OCI-LY7 (cell line): ENCODE data around the gene TMEM135. TPM values are rescaled to one million over a fixed set of nuclear protein-coding genes. Genes with fewer than 3 reads are reported as not detected.

Experiments used
- BruUV-seq: library from RNA; stranded (reverse); fragments of 400-500 nt; replicated peaks from 2 replicates; lab custom pipeline; 2021; lab: Mats Ljungman, UMichigan
- CTCF ChIA-PET: fragments of 300-600 bp; sonication (Branson Sonifier 250); formaldehyde crosslinking; loops from one replicate; lab custom pipeline; 2022; ENCODE audit warnings: antibody characterized with exemption; ENCODE audit not compliant: unreplicated experiment; lab: Charles Lee
- POLR2A ChIA-PET: fragments of 300-600 bp; sonication (Branson Sonifier 250); formaldehyde crosslinking; loops from one replicate; lab custom pipeline; 2022; ENCODE audit warnings: antibody characterized with exemption; lab: Charles Lee
- DNase-seq: peaks from one replicate; pipeline ENCODE4 v3.0.0-alpha.2; 2015; ENCODE audit warnings: low spot score
- H2AFZ ChIP-seq: fragments of 200-600 bp; sonication (generic), shearing (Covaris generic); 2 replicates; pipeline ENCODE4 v1.6.1; 2014; ENCODE audit warnings: mild to moderate bottlenecking, antibody characterized with exemption, low read length, moderate library complexity
- H3K27ac ChIP-seq: fragments of 200-600 bp; sonication (generic); 2 replicates; pipeline ENCODE4 v1.5.1; 2014; ENCODE audit warnings: mixed run types, low read depth, mild to moderate bottlenecking, moderate library complexity, low read length, inconsistent platforms; ENCODE audit not compliant: poor library complexity, severe bottlenecking
- H3K36me3 ChIP-seq: fragments of 200-600 bp; sonication (generic); 2 replicates; pipeline ENCODE4 v1.6.1; 2014; ENCODE audit warnings: mild to moderate bottlenecking, antibody characterized with exemption, low read length, moderate library complexity, mixed read lengths; ENCODE audit not compliant: insufficient read depth
- H3K4me1 ChIP-seq: fragments of 200-600 bp; sonication (generic); 2 replicates; pipeline ENCODE4 v1.5.1; 2014; ENCODE audit warnings: mild to moderate bottlenecking, low read length; ENCODE audit not compliant: insufficient read depth, poor library complexity, severe bottlenecking
- H3K4me2 ChIP-seq: fragments of 200-600 bp; sonication (generic); 2 replicates; pipeline ENCODE4 v1.6.1; 2014; ENCODE audit warnings: mild to moderate bottlenecking, low read length
- H3K4me3 ChIP-seq: fragments of 200-600 bp; sonication (generic); 2 replicates; pipeline ENCODE4 v1.5.1; 2014; ENCODE audit warnings: mild to moderate bottlenecking, low read depth, low read length; ENCODE audit not compliant: poor library complexity, severe bottlenecking
- H3K79me2 ChIP-seq: fragments of 200-600 bp; sonication (generic); 2 replicates; pipeline ENCODE4 v1.6.1; 2016; ENCODE audit warnings: low read depth, mild to moderate bottlenecking, low read length, moderate library complexity, mixed read lengths; ENCODE audit not compliant: insufficient read depth
- H3K9me2 ChIP-seq: fragments of 200-600 bp; sonication (generic); 2 replicates; pipeline ENCODE4 v1.6.1; 2016; ENCODE audit warnings: mild to moderate bottlenecking, low read length, mixed read lengths; ENCODE audit not compliant: insufficient read depth
- H3K9me3 ChIP-seq: fragments of 200-600 bp; sonication (generic); 2 replicates; pipeline ENCODE4 v1.6.1; 2014; ENCODE audit warnings: mild to moderate bottlenecking, mixed run types, low read length, mixed read lengths
- H4K20me1 ChIP-seq: fragments of 200-600 bp; sonication (generic); 2 replicates; pipeline ENCODE4 v1.6.1; 2014; ENCODE audit warnings: mild to moderate bottlenecking, antibody characterized with exemption, low read length, moderate library complexity, mixed read lengths; ENCODE audit not compliant: insufficient read depth
- EZH2phosphoT487 ChIP-seq: fragments of 200-600 bp; sonication (generic); IDR thresholded peaks from 2 replicates; pipeline ENCODE4 v1.6.1; 2018; ENCODE audit warnings: low read depth, borderline replicate concordance, mild to moderate bottlenecking, mixed run types, antibody characterized with exemption, low read length, moderate library complexity, mixed read lengths
- intact Hi-C: fragments of 100-400 bp; cut with micrococcal nuclease; formaldehyde crosslinking; loops from one replicate; pipeline ENCODE4 v1.10.0; 2022; ENCODE audit not compliant: unreplicated experiment
- total RNA-seq, 2 experiments: library from RNA; depleted of rRNA in 1 of 2; stranded (reverse); fragments of >200 nt in 1 of 2; shearing (Covaris generic) in 1 of 2; gene quantifications; 2 replicates each; pipeline ENCODE4 v1.2.3, GENCODE V29; 2014 to 2022
- TF ChIP-seq, protein P1 (sequence below): fragments of 200-600 bp; sonication (generic); conservative IDR thresholded peaks from 2 replicates; pipeline ENCODE4 v1.5.1; 2014; ENCODE audit warnings: mild to moderate bottlenecking, antibody characterized with exemption, low read length, moderate library complexity, mixed read lengths

TMEM135 gene
- total RNA-seq, 2 experiments from 2014 or later = 14.5 to 56.4 TPM

DNA sequence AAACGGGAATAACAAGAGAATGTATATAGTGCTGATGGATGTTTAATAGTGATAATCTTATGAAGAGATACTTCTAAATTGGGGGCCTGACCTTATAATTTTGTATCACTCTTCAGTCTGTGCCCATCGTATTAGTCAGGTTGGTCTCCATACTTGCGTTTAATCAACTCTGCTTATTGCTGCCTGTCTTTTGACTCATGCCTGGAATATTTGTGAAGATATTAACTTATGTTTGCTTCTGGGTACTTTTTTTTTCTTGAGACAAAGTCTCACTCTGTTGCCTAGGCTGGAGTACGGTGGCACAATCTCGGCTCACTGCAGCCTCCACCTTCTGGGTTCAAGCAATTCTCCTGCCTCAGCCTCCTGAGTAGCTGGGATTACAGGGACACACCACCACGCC lies 24.0 kb downstream of the TMEM135 start:
- POLR2A ChIA-PET = no interaction called here
- Histone ChIP-seq H3K4me2 (no peak overlapping the region), H3K4me3 (no peak overlapping the region), H4K20me1 (0 out of 2 replicates have a peak, but pooled peaks cover 6% of the 10 kb centered on the region), H3K4me1 (no peaks in the 10 kb centered on the region), H3K9me2 (no peaks in the 10 kb centered on the region), H3K9me3 (no peaks in the 10 kb centered on the region), H3K79me2 (peaks cover 11% of the 10 kb centered on the region; the same call in 1 of the 2 replicates), H3K36me3 (no peaks in the 10 kb centered on the region; the same call in 1 of the 2 replicates), H3K27ac (no peak overlapping the region), H2AFZ (no peak overlapping the region)
- no peak for DNase-seq
- intact Hi-C loops = no loop called here
- no peak for TF ChIP-seq EZH2phosphoT487
- TF ChIP-seq, protein P1, sequence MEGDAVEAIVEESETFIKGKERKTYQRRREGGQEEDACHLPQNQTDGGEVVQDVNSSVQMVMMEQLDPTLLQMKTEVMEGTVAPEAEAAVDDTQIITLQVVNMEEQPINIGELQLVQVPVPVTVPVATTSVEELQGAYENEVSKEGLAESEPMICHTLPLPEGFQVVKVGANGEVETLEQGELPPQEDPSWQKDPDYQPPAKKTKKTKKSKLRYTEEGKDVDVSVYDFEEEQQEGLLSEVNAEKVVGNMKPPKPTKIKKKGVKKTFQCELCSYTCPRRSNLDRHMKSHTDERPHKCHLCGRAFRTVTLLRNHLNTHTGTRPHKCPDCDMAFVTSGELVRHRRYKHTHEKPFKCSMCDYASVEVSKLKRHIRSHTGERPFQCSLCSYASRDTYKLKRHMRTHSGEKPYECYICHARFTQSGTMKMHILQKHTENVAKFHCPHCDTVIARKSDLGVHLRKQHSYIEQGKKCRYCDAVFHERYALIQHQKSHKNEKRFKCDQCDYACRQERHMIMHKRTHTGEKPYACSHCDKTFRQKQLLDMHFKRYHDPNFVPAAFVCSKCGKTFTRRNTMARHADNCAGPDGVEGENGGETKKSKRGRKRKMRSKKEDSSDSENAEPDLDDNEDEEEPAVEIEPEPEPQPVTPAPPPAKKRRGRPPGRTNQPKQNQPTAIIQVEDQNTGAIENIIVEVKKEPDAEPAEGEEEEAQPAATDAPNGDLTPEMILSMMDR = no peak
- BruUV-seq = no TSS peak
- CTCF ChIA-PET = no interaction called here

DNA sequence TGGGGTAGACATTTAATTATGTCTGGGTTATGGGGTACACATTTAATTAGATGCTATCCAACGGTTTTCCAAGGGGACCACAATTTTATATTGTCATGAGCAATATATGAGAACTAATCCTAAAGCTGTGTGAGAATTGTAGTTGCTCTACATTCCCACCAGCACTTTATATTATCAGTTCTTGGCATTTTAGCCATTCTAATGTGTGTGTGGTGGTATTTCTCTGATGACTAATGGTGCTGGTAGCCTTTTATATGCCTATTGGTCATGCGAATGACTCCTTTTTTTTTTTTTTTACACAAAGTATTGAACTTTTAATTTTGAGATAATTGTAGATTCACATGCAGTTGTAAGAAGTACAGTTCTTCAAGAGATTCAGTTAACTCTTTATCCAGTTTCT lies 26.2 kb downstream of the TMEM135 start:
- no TSS peak for BruUV-seq
- H3K4me1 ChIP-seq = no peaks in the 10 kb centered on the region
- no peak for DNase-seq
- H3K4me3 ChIP-seq = no peak overlapping the region
- H3K9me2 ChIP-seq = no peaks in the 10 kb centered on the region
- no peak overlapping the region for H3K27ac ChIP-seq
- H4K20me1 ChIP-seq = no peaks in the 10 kb centered on the region
- no peak overlapping the region for H3K4me2 ChIP-seq
- TF ChIP-seq, protein P1 = no peak
- no peak for TF ChIP-seq EZH2phosphoT487
- peaks cover 9% of the 10 kb centered on the region for H3K36me3 ChIP-seq
- no peak overlapping the region for H2AFZ ChIP-seq
- ChIA-PET CTCF (no interaction called here), POLR2A (interaction anchor here (0.6 kb wide), 1 partner anchor 199 kb away, joined by 3 read pairs; no protein-coding TSS in a partner anchor)
- peaks cover 21% of the 10 kb centered on the region; the same call in 1 of the 2 replicates for H3K79me2 ChIP-seq
- intact Hi-C loops = no loop called here
- no peaks in the 10 kb centered on the region for H3K9me3 ChIP-seq

DNA sequence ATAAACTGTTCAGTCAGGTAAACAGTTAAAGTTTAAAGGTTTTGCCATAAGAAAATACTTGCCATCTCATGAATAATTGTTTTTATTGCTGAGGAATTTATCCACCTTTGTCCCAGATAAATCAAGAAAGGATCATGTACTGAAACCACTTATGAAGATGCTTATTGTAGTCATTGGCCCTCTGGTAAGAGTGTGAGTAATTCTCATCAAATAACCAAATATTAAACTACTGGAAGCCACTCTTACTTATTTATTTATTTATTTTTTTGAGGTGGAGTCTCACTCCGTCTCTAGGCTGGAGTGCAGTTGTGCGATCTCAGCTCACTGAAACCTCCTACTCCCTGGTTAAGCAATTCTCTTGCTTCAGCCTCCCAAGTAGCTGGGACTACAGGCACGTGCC lies 35.1 kb downstream of the TMEM135 start:
- H3K79me2 ChIP-seq = peaks cover 2% of the 10 kb centered on the region; the same call in 1 of the 2 replicates
- H3K4me3 ChIP-seq = no peak overlapping the region
- TF ChIP-seq, protein P1 = no peak
- no peak for TF ChIP-seq EZH2phosphoT487
- peaks cover 51% of the 10 kb centered on the region for H3K36me3 ChIP-seq
- no TSS peak for BruUV-seq
- H4K20me1 ChIP-seq = no peaks in the 10 kb centered on the region
- CTCF ChIA-PET = no interaction called here
- H3K4me1 ChIP-seq = no peaks in the 10 kb centered on the region
- no peak overlapping the region for H3K27ac ChIP-seq
- DNase-seq = no peak
- H2AFZ ChIP-seq = no peak overlapping the region
- no peak overlapping the region for H3K4me2 ChIP-seq
- POLR2A ChIA-PET = no interaction called here
- intact Hi-C loops = no loop called here
- H3K9me2 ChIP-seq = no peaks in the 10 kb centered on the region
- no peaks in the 10 kb centered on the region for H3K9me3 ChIP-seq
